Measurements from ENCODE around the gene SPARCL1. TPM values are rescaled to one million over a fixed set of nuclear protein-coding genes. Genes with fewer than 3 reads are reported as not detected.
"Not testable (repeated sequence)": the region's sequence is repeated elsewhere in the genome, so short reads cannot be mapped to it uniquely, and the experiment has no call there.

Gene SPARCL1
- total RNA-seq, 4 donors from 2014 or later = 438 to 1,726 (median 559) TPM

DNA sequence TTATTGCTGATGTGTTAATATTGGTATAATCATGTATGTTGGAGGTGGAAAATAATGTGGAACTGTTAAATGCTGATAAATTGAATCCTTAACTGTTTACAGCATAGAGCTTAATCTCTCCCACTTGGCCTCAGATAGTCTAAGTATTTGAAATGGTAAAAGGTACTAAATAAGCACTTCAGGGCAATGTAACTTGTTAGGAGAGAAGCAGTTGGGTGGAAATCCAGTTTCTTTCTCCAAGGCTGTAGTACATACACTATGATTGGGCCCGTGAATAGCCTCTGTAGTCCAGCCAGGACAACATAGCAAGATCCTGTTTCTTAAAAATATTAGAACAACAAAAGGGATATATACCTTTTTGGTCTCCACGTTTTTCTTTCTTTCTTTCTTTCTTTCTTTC lies 67.1 kb downstream of the SPARCL1 start:
- TF ChIP-seq CTCF (IDR thresholded peaks at IDR 0.05) = no peak
- DNase-seq (ENCODE audit: low spot score) (no peak), ATAC-seq (ENCODE audit: low FRiP score) (no peak)

GRCh38 chr4:87461281-87461700 lies 67.9 kb downstream of the SPARCL1 start:
- TF ChIP-seq CTCF (IDR thresholded peaks at IDR 0.05) = no peak
- no peak for ATAC-seq (ENCODE audit: low FRiP score)
- no peak for DNase-seq (ENCODE audit: low spot score)

DNA sequence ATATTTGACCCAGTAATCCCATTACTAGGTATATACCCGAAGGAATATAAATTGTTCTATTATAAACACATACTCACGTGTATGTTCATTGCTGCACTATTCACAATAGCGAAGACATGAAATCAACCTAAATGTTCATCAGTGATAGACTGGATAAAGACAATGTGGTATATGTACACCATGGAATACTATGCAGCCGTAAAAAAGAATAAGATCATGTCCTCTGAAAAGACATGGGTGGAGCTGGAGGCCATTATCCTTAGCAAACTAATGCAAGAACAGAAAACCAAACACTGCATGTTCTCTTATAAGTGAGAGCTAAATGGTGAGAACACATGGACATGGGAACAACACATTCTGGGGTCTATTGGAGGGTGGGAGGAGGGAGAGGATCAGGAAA lies 70.3 kb downstream of the SPARCL1 start:
- ATAC-seq (ENCODE audit: low FRiP score) (no peak), DNase-seq (ENCODE audit: low spot score) (no peak)
- TF ChIP-seq CTCF (IDR thresholded peaks at IDR 0.05) = no peak

- DNase-seq (ENCODE audit: low spot score) (no peak), ATAC-seq (ENCODE audit: low FRiP score) (no peak)
- TF ChIP-seq CTCF (IDR thresholded peaks at IDR 0.05) = no peak
Observed at GRCh38 chr4:87451537-87451936, 77.6 kb downstream of the SPARCL1 start.

DNA sequence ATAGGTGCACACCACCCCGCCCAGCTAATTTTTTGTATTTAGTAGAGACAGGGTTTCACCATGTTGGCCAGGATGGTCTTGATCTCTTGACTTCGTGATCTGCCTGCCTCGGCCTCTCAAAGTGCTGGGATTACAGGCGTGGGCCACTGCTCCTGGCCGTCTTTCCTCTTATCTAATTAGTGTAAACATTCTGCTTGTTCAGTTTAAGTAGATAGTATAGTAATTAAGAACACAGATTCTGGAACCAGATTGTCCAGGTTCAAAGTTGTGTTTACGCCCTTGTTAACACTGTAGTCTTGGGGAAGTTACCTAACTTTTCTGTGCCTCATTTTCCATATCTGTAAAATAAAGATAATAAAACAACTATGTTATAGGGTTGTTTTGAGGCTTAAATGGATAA lies 82.8 kb downstream of the SPARCL1 start:
- not testable (repeated sequence) for DNase-seq (ENCODE audit: low spot score); ATAC-seq (ENCODE audit: low FRiP score)

- TF ChIP-seq CTCF (IDR thresholded peaks at IDR 0.05) = no peak
- ATAC-seq (ENCODE audit: low FRiP score) (no peak), DNase-seq (ENCODE audit: low spot score) (no peak)
Observed at GRCh38 chr4:87445964-87446363, 83.2 kb downstream of the SPARCL1 start.

GRCh38 chr4:87444741-87445140 lies 84.4 kb downstream of the SPARCL1 start:
- DNase-seq (ENCODE audit: low spot score) (no peak), ATAC-seq (ENCODE audit: low FRiP score) (no peak)
- no peak for TF ChIP-seq CTCF (IDR thresholded peaks at IDR 0.05)

DNA sequence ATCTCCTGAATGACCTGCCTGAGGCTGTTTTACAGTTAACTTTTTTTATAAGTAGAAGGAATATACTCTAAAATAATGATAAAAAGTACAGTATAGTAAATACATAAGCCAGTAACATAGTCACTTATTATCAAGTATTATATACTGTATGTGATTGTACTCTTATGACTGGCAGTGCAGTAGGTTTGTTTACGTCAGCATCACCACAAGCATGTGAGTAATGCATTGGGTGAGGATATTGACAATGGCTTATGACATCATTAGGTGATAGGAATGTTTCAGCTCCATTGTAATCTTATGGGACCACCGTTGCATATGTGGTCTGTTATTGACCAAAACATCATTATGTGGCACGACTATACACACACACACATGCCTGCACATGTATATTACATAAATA lies 86.3 kb downstream of the SPARCL1 start:
- ATAC-seq (ENCODE audit: low FRiP score) = no peak
- no peak for TF ChIP-seq CTCF (IDR thresholded peaks at IDR 0.05)
- no peak for DNase-seq (ENCODE audit: low spot score)
